Activated CD8-positive, alpha-beta T cell treated with anti-CD3 and anti-CD28 coated beads for 36 hours (primary cell): Measurements from ENCODE around the gene FAM163A. TPM values are rescaled to one million over a fixed set of nuclear protein-coding genes. Genes with fewer than 3 reads are reported as not detected.

Experiments
- ATAC-seq: fragments of 200-7000 bp; cut with Tn5 transposase; one replicate; pipeline ENCODE4 v1.10.0; 2021; ENCODE audit warnings: mild to moderate bottlenecking, moderate library complexity
- CTCF ChIA-PET: fragments of 350-600 bp; sonication (Branson Sonifier 250); formaldehyde crosslinking; loops from one replicate; lab custom pipeline; 2021; ENCODE audit warnings: antibody characterized with exemption; lab: Charles Lee
- POLR2A ChIA-PET: fragments of 350-600 bp; sonication (Branson Sonifier 250); formaldehyde crosslinking; loops from one replicate; lab custom pipeline; 2021; ENCODE audit warnings: antibody characterized with exemption; lab: Charles Lee
- DNase-seq: peaks from one replicate; pipeline ENCODE4 v3.0.0-alpha.2; 2020
- H3K27ac Mint-ChIP-seq: one replicate; pipeline ENCODE4 v1.8.0; 2021; ENCODE audit warnings: mild to moderate bottlenecking, mixed read lengths
- H3K27me3 Mint-ChIP-seq: one replicate; pipeline ENCODE4 v1.8.0; 2021; ENCODE audit warnings: mixed read lengths
- H3K36me3 Mint-ChIP-seq: one replicate; pipeline ENCODE4 v1.8.0; 2021; ENCODE audit warnings: low read depth, mixed read lengths
- H3K4me1 Mint-ChIP-seq: one replicate; pipeline ENCODE4 v1.8.0; 2021; ENCODE audit warnings: low read depth, mixed read lengths
- H3K4me3 Mint-ChIP-seq: one replicate; pipeline ENCODE4 v1.8.0; 2021; ENCODE audit warnings: mild to moderate bottlenecking, moderate library complexity, mixed read lengths
- H3K9me3 Mint-ChIP-seq: one replicate; pipeline ENCODE4 v1.8.0; 2021; ENCODE audit warnings: mixed read lengths
- intact Hi-C: fragments of 100-400 bp; cut with micrococcal nuclease; formaldehyde crosslinking; loops from one replicate; pipeline ENCODE4 v1.10.0; 2022
- total RNA-seq, 2 experiments: library from RNA; stranded (reverse); gene quantifications; one replicate each; pipeline ENCODE4 v1.2.3, GENCODE V29; 2021
- TF ChIP-seq, protein P1 (sequence below): fragments of 200-600 bp; IDR thresholded peaks from one replicate; pipeline ENCODE4 v1.8.0; 2022; ENCODE audit warnings: antibody characterized with exemption, mild to moderate bottlenecking

Gene FAM163A
- total RNA-seq, 2 experiments from 2014 or later: not detected

DNA sequence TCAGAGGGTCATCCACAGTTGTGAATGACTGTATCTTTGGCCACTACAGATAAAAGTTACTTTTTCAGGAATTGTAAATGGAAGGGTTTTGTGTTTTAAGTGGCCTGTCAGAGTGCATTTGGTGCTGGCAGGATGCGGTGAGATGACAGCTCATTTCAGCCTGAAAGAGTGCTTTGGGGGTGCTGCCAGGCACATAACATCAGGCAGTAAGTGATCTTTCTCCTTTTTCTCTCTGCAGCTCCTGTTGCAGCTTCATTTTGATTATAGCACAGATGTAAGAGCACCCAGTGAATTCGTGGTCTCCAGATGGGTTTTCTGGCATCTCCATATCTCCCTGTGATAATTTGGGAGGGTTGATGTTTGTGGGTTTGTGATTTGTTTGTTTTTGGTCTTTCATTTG lies 14.8 kb upstream of the FAM163A start:
- H3K27me3 Mint-ChIP-seq: peaks cover 9% of the 10 kb centered on the region

DNA sequence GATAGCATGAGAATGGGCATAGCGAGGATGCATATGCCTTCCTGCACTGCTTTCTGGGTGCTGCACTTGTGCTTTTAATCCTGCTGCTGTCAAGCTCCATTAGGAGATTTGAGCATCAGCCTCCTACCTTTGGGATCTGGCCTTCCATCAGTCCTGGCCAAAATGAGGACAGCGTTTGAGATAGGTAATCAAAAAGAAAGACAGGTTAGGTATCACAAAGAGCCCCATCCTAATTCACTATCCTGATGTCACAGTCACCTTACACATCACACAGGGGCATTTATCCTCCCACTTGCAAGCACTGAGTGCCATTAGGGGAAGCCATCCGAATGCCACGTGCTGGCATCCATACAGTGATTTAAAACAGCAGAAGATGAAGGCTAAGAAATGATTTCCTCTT lies 13.2 kb upstream of the FAM163A start:
- intact Hi-C loops: no loop called here
- ChIA-PET POLR2A (no interaction called here), CTCF (interaction anchor here (0.9 to 3.1 kb wide), 3 partner anchors 24 to 85 kb away, joined by 3 to 23 read pairs (median 7); no protein-coding TSS in a partner anchor)
- Mint-ChIP-seq H3K36me3 (no peaks in the 10 kb centered on the region), H3K27me3 (peaks cover 9% of the 10 kb centered on the region), H3K27ac (no peak overlapping the region), H3K9me3 (no peaks in the 10 kb centered on the region), H3K4me1 (no peaks in the 10 kb centered on the region), H3K4me3 (no peak overlapping the region)
- TF ChIP-seq, protein P1, sequence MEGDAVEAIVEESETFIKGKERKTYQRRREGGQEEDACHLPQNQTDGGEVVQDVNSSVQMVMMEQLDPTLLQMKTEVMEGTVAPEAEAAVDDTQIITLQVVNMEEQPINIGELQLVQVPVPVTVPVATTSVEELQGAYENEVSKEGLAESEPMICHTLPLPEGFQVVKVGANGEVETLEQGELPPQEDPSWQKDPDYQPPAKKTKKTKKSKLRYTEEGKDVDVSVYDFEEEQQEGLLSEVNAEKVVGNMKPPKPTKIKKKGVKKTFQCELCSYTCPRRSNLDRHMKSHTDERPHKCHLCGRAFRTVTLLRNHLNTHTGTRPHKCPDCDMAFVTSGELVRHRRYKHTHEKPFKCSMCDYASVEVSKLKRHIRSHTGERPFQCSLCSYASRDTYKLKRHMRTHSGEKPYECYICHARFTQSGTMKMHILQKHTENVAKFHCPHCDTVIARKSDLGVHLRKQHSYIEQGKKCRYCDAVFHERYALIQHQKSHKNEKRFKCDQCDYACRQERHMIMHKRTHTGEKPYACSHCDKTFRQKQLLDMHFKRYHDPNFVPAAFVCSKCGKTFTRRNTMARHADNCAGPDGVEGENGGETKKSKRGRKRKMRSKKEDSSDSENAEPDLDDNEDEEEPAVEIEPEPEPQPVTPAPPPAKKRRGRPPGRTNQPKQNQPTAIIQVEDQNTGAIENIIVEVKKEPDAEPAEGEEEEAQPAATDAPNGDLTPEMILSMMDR: no peak
- DNase-seq: no peak
- no peak for ATAC-seq

More for the DNA sequence above, 14.8 kb upstream of the FAM163A start:
- intact Hi-C loops: no loop called here
- DNase-seq (no peak), ATAC-seq (no peak)
- Mint-ChIP-seq H3K4me1 (no peaks in the 10 kb centered on the region), H3K27ac (no peak overlapping the region), H3K4me3 (no peak overlapping the region), H3K36me3 (no peaks in the 10 kb centered on the region), H3K9me3 (no peaks in the 10 kb centered on the region)
- TF ChIP-seq, protein P1: no peak
- POLR2A ChIA-PET: no interaction called here
- CTCF ChIA-PET: interaction anchor here (0.7 to 3.3 kb wide), 4 partner anchors 22 to 81 kb away, joined by 3 to 21 read pairs (median 6); no protein-coding TSS in a partner anchor

DNA sequence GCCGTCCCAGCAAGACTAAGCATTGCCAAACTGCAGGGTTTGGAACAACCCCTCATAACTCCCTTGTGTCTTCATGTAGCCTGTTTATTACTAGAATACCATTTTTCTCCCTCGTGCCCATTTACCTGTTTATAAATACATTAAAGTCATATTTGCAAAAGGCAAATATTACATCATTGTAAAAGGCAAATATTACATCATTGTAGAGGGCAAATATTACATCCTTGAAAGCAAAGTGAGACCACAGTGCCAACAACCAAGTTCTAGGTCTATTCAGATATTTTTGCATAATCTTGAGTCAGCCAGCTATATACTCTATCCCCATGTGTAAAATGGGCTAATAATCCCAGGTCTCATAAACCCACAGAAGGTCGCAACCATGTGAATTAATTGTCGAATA lies 11.4 kb upstream of the FAM163A start:
- DNase-seq (no peak), ATAC-seq (no peak)
- Mint-ChIP-seq H3K27ac (no peak overlapping the region), H3K4me3 (no peak overlapping the region), H3K4me1 (no peaks in the 10 kb centered on the region), H3K27me3 (peaks cover 14% of the 10 kb centered on the region), H3K36me3 (no peaks in the 10 kb centered on the region), H3K9me3 (no peaks in the 10 kb centered on the region)
- CTCF ChIA-PET: interaction anchor here (3.1 kb wide), 1 partner anchor 25 kb away, joined by 23 read pairs; no protein-coding TSS in a partner anchor
- intact Hi-C loops: no loop called here
- POLR2A ChIA-PET: no interaction called here
- TF ChIP-seq, protein P1: no peak

DNA sequence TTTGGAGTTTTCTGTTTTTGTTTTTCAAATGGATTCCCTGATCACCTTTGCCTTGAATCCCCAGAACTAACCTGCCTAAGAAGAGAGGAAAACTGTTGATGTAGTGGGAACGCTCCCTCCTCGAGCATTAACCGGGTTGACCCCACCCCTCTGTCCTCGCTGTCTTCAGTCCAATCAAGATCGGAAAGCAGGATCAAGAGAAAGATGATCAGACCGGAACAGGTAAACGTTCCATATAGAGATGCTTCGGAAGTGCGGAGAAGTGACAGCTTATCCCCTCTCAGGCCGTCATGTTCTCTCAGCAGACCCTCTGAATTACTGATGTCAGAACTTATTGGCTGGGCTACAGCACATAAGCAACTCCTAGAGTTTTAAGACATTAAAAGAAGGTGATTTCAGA lies 800 bp upstream of the FAM163A start:
- intact Hi-C loops: no loop called here

More for the DNA sequence above, 800 bp upstream of the FAM163A start:
- H3K36me3 Mint-ChIP-seq: no peaks in the 10 kb centered on the region
- peaks cover 5% of the 10 kb centered on the region for H3K4me1 Mint-ChIP-seq
- CTCF ChIA-PET: interaction anchor here (0.8 to 2.1 kb wide), 2 partner anchors 68 to 73 kb away, joined by 3 to 4 read pairs; no protein-coding TSS in a partner anchor
- H3K27me3 Mint-ChIP-seq: peaks cover 58% of the 10 kb centered on the region
- ATAC-seq (no peak), DNase-seq (no peak)
- H3K27ac Mint-ChIP-seq: no peak overlapping the region
- no peak overlapping the region for H3K4me3 Mint-ChIP-seq
- POLR2A ChIA-PET: interaction anchor here (0.6 kb wide), 1 partner anchor 9 kb away, joined by 3 read pairs; no protein-coding TSS in a partner anchor
- TF ChIP-seq, protein P1: no peak
- peaks cover 2% of the 10 kb centered on the region for H3K9me3 Mint-ChIP-seq
